Adipose tissue (tissue), 3 donors: ENCODE data around the gene ABCA1. TPM values are rescaled to one million over a fixed set of nuclear protein-coding genes. Genes with fewer than 3 reads are reported as not detected.

ENCODE experiments used
- H3K27ac ChIP-seq: one replicate; pipeline ENCODE4 v1.5.1; 2013; ENCODE audit warnings: low read depth, low read length
- WGBS, 3 donors: extraction: QIAGEN DNeasy Blood & Tissue Kit; methylation state at CpG; one replicate each; pipeline ENCODE4 v1.1.7; 2013; 5-methylcytosine and 5-hydroxymethylcytosine counted together
- polyA plus RNA-seq, 3 donors: library from polyadenylated mRNA; stranded (reverse); fragments of 200-250 nt; gene quantifications; one replicate each; pipeline ENCODE4 v1.2.3, GENCODE V29; 2013
- donor health status: healthy with polysubstance abuse.
- donor health status: Bipolar disorder and iron deficiency.
- donor health status: healthy.

The ABCA1 gene
- polyA plus RNA-seq, 3 donors = 2.8 to 38.1 (median 14.4) TPM

GRCh38 chr9:104882086-104882485, 45.9 kb downstream of the ABCA1 start:
- peak overlapping the region; percentile 43 for H3K27ac ChIP-seq
- 62 to 86% (median 67%) methylated on average over 4 of the region's 4 CpGs for WGBS, 3 donors

- 67 to 80% (median 69%) methylated on average over 5 of the region's 5 CpGs for WGBS, 3 donors
- H3K27ac ChIP-seq = peak overlapping the region; percentile 72
Measured at GRCh38 chr9:104879555-104880309, 48.2 kb downstream of the ABCA1 start.

GRCh38 chr9:104876587-104876986, 51.4 kb downstream of the ABCA1 start:
- 92 to 100% (median 97%) methylated on average over 1 of the region's 1 CpG for WGBS, 3 donors
- no peak overlapping the region for H3K27ac ChIP-seq

- 96 to 98% (median 97%) methylated on average over 4 of the region's 4 CpGs for WGBS, 3 donors
- no peak overlapping the region for H3K27ac ChIP-seq
Measured at GRCh38 chr9:104875897-104876296, 52.1 kb downstream of the ABCA1 start.

- WGBS, 3 donors = 86 to 98% (median 93%) methylated on average over 3 of the region's 3 CpGs
- no peak overlapping the region for H3K27ac ChIP-seq
Measured at GRCh38 chr9:104875320-104875719, 52.6 kb downstream of the ABCA1 start.

GRCh38 chr9:104873489-104873850, 54.5 kb downstream of the ABCA1 start:
- 74 to 83% (median 82%) methylated on average over 3 of the region's 3 CpGs for WGBS, 3 donors
- H3K27ac ChIP-seq = no peak overlapping the region

- WGBS, 3 donors = 63 to 69% (median 65%) methylated on average over 6 of the region's 6 CpGs
- no peak overlapping the region for H3K27ac ChIP-seq
Measured at GRCh38 chr9:104872656-104873488, 55.1 kb downstream of the ABCA1 start.

- no peak overlapping the region for H3K27ac ChIP-seq
- WGBS, 3 donors = 82 to 94% (median 93%) methylated on average over 5 of the region's 5 CpGs
Measured at GRCh38 chr9:104871961-104872527, 55.9 kb downstream of the ABCA1 start.

GRCh38 chr9:104869811-104870210, 58.1 kb downstream of the ABCA1 start:
- 50 to 67% (median 66%) methylated on average over 1 of the region's 1 CpG for WGBS, 3 donors
- H3K27ac ChIP-seq = no peak overlapping the region

GRCh38 chr9:104868687-104869404, 59.1 kb downstream of the ABCA1 start:
- 35 to 45% (median 35%) methylated on average over 12 of the region's 12 CpGs for WGBS, 3 donors
- H3K27ac ChIP-seq = peak overlapping the region; percentile 21

- 71 to 77% (median 75%) methylated on average over 8 of the region's 8 CpGs for WGBS, 3 donors
- H3K27ac ChIP-seq = no peak overlapping the region
Measured at GRCh38 chr9:104868303-104868686, 59.7 kb downstream of the ABCA1 start.

GRCh38 chr9:104866191-104866590, 61.8 kb downstream of the ABCA1 start:
- WGBS, 3 donors = 82 to 100% (median 100%) methylated on average over 1 of the region's 1 CpG
- H3K27ac ChIP-seq = no peak overlapping the region

GRCh38 chr9:104864675-104865104, 63.3 kb downstream of the ABCA1 start:
- no peak overlapping the region for H3K27ac ChIP-seq
- WGBS, 3 donors = 49 to 81% (median 62%) methylated on average over 5 of the region's 5 CpGs

GRCh38 chr9:104863180-104863883, 64.6 kb downstream of the ABCA1 start:
- WGBS, 3 donors = 32 to 39% (median 36%) methylated on average over 4 of the region's 4 CpGs
- H3K27ac ChIP-seq = no peak overlapping the region

- H3K27ac ChIP-seq = no peak overlapping the region
- 46 to 51% (median 47%) methylated on average over 2 of the region's 2 CpGs for WGBS, 3 donors
Measured at GRCh38 chr9:104861397-104861796, 66.6 kb downstream of the ABCA1 start.

- no peak overlapping the region for H3K27ac ChIP-seq
- 32 to 60% (median 39%) methylated on average over 2 of the region's 2 CpGs for WGBS, 3 donors
Measured at GRCh38 chr9:104860263-104860662, 67.7 kb downstream of the ABCA1 start.

- no peak overlapping the region for H3K27ac ChIP-seq
- WGBS, 3 donors = 26 to 37% (median 29%) methylated on average over 1 of the region's 1 CpG
Measured at GRCh38 chr9:104858846-104859245, 69.1 kb downstream of the ABCA1 start.

- H3K27ac ChIP-seq = no peak overlapping the region
- WGBS, 3 donors = 69 to 89% (median 76%) methylated on average over 4 of the region's 4 CpGs
Measured at GRCh38 chr9:104858271-104858670, 69.7 kb downstream of the ABCA1 start.
